NCI-H187 treated with DMSO at 0.1 percent for 48 hours (cell line): ENCODE measurements around the gene MUCL3.
A peak's percentile ranks its signal among the peaks of the same experiment; 100 is the strongest.
"Not testable (repeated sequence)": the region's sequence is repeated elsewhere in the genome, so short reads cannot be mapped to it uniquely, and the experiment has no call there.

Experiments
- DNase-seq: peaks from one replicate; lab custom pipeline; 2025; lab: John Stamatoyannopoulos, UW

MUCL3 gene, protein sequence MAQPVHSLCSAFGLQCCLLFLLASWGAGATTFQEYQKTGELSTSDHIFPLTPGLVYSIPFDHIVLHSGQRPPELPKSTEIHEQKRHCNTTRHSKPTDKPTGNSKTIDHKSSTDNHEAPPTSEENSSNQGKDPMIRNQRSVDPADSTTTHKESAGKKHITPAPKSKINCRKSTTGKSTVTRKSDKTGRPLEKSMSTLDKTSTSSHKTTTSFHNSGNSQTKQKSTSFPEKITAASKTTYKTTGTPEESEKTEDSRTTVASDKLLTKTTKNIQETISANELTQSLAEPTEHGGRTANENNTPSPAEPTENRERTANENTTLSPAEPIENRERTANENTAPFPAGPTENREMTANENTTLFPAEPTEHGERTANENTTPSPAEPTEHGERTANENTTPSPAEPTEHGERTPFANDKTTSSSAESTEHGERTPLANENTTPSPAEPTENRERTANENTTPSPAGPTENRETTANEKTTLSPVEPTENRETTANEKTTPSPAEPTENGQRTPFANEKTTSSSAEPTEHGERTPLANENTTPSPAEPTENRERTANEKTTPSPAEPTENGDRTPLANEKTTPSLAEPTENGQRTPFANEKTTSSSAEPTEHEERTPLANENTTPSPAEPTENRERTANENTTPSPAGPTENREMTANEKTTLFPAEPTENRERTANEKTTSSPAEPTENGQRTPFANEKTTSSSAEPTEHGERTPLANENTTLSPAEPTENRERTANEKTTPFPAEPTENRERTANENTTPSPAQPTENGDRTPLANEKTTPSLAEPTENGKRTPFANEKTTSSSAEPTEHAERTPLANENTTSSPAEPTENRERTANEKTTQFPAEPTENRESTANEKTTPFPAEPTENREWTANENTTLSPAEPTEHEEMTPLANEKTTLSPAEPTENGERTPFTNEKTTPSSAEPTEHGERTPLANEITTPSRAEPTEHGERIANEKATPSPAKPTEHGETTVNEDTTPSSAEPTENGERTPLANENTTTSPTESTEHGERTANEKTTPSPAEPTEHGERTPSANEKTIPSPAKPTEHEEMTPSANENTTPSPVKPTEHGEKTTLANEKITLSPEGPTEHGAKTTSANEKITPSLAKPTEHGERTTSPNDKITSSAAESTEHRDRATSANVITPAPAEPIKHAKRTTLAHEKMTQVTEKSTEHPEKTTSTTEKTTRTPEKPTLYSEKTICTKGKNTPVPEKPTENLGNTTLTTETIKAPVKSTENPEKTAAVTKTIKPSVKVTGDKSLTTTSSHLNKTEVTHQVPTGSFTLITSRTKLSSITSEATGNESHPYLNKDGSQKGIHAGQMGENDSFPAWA (N-terminal part only)

DNA sequence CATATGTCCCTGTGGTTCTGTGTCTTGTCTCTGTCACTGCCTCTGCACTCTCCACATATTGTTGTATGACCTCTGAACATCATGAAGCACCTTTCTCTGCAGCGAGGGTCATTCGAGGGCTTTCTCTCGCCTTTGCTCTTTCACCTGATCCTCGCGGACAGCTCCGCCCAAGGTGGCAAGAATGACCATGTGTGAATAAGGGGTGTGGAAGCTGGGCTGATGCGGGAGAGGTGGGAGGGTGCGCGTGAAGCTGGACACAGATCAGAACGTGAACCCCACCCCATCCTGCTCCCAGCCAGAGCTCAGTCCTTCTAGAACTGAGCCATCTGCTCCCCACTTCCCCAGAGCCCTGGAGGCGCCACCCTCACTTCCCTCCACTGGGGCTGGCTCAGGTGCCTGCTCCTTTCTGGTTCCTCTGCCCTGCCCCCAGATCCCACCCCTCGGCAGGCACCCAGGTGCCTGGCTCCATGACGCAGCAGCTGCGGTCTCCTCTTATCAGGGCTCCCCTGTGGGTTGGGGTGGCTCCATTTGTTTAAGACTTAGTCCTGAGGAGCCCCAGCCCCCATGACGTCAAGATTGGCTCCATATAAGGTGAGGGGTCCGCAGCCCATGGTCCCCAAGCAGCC, at the start of gene MUCL3:
TSS of gene MUCL3 (plus strand) at position 613 of the 626 bp plus-strand sequence. CDS start 27 bp downstream, outside the sequence.
- DNase-seq, result no peak

DNA sequence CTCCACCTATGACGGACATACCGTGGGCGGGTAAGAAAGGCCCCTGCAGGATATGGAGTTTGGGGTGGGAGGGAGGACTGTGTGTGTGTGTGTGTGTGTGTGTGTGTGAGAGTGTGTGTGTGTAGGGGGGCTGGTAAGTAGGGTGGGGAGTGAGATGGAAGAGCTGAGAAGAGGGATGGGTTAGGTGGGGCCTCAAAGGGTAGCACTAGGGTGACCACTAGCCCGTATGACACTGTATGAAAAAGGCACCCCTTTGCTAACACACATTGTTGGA, 49.4 kb upstream of the MUCL3 start:
- no peak for DNase-seq

DNA sequence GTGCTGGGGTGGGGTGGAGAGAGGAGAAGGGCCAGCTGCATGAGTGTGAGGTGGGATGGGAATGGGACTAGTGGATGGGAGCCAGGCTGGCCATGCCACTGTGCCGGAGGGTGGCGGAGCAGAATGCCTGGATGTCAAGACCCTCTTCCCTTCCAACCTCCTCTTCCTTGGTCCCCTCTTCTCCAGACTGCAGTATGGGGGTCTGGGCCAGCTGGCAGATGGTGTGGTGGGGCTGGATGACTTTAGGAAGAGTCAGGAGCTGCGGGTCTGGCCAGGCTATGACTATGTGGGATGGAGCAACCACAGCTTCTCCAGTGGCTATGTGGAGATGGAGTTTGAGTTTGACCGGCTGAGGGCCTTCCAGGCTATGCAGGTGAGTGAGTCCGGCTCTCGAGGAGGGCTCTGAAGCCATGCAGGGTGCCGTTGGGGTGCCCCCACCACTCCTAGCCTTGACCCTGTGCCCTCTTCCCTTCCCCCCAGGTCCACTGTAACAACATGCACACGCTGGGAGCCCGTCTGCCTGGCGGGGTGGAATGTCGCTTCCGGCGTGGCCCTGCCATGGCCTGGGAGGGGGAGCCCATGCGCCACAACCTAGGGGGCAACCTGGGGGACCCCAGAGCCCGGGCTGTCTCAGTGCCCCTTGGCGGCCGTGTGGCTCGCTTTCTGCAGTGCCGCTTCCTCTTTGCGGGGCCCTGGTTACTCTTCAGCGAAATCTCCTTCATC, 48.8 kb upstream of the MUCL3 start:
- DNase-seq, result no peak

DNA sequence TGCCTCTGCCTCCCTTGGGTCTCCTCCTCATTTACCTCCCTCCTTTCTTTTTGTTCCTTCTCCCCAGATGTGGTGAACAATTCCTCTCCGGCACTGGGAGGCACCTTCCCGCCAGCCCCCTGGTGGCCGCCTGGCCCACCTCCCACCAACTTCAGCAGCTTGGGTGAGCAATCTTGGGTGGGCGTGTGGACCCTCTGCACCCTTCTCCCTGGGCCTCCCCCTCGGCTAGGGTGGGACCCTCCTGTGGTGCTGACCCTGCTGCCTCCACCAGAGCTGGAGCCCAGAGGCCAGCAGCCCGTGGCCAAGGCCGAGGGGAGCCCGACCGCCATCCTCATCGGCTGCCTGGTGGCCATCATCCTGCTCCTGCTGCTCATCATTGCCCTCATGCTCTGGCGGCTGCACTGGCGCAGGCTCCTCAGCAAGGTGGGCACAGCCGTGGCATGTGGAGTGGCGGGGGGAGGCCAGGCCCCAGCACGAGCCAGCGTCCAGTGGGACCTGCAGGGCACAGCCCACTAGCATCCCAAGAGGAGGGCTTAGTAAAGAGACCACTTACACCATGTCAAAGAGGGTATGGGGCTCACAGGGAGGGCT, 47.7 kb upstream of the MUCL3 start:
- DNase-seq, result no peak

DNA sequence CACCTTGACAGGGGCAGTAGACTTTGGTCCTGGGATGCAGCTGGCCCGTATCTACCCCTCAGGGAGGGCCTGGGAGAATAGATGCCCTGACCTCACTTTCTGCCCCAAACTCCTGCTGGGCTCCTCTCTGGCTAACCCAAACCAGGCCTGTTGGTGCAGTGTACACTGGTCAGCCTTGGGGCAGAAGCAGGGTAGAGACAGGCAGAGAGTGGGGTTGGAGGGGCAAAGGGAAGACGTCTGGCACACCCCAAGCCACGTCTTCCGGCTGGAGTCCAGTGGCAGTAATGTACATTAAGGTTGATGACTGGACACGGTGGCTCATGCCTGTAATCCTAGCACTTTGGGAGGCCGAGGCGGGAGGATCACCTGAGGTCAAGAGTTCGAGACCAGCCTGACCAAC, 47.1 kb upstream of the MUCL3 start:
- DNase-seq, result no peak

DNA sequence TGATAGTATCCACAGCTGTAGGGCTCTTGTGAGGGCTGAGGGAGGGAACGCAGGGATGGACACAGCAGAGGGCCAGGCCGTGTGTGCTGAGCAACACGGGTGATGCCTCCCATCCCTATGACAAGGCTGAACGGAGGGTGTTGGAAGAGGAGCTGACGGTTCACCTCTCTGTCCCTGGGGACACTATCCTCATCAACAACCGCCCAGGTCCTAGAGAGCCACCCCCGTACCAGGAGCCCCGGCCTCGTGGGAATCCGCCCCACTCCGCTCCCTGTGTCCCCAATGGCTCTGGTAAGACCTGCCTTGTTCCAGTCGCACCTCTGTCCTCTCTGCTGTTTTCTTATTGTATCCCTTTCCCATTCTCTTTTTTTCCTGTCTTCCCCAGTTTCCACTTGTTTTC, 46.4 kb upstream of the MUCL3 start:
- DNase-seq, result no peak

DNA sequence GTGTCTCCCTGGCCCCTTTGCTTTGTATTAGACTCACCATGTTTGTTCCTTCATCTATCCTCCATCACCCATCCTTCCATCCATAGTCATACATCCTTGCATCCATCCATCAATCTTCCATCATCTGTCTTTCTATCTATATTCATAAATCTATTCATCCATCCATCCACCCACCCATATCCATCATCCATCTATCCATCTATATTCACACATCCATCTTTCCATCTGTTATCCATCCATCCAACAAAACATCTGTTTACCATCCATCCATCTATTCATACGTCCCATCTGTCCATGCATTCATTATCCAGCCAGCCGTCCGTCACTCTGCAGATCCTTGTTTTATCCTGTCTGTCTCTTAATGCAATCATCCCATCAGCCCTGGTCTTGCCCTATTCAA, 45.8 kb upstream of the MUCL3 start:
- DNase-seq, result no peak

DNA sequence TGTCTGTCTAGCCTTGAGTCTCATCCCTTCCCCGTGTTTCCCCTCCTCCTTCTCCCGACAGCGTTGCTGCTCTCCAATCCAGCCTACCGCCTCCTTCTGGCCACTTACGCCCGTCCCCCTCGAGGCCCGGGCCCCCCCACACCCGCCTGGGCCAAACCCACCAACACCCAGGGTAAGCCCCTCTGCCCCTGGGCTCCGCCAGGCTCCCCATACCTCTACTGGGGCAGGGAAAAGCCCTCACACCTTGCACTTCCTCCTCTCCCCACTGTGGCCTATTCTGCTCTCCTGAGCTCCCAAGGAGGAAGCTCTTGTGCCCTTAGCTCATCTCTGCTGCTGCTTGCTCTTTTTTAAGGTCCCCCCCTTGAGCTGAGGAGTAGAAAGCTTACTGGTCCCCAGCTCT, 45.4 kb upstream of the MUCL3 start:
- no peak for DNase-seq

DNA sequence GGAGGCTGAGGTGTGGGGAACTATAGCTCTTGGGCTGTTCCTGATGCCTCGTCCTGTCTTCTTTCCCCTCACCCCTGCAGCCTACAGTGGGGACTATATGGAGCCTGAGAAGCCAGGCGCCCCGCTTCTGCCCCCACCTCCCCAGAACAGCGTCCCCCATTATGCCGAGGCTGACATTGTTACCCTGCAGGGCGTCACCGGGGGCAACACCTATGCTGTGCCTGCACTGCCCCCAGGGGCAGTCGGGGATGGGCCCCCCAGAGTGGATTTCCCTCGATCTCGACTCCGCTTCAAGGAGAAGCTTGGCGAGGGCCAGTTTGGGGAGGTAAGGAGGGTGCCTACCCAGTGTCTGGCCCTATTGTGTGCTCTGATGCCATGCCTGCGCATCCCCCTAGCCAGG, 44.2 kb upstream of the MUCL3 start:
- no peak for DNase-seq

DNA sequence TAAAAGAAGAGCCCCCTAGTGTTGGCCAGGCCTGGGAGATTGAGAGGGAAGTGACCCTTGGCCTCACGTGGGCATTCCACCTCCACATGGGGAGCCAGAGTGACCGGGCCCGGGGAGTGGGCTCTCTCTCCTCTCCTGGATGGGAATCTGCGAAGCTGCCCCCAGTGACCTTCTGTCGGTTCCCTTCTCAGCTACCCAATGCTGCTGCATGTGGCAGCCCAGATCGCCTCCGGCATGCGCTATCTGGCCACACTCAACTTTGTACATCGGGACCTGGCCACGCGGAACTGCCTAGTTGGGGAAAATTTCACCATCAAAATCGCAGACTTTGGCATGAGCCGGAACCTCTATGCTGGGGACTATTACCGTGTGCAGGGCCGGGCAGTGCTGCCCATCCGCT, 42.9 kb upstream of the MUCL3 start:
- no peak for DNase-seq

DNA sequence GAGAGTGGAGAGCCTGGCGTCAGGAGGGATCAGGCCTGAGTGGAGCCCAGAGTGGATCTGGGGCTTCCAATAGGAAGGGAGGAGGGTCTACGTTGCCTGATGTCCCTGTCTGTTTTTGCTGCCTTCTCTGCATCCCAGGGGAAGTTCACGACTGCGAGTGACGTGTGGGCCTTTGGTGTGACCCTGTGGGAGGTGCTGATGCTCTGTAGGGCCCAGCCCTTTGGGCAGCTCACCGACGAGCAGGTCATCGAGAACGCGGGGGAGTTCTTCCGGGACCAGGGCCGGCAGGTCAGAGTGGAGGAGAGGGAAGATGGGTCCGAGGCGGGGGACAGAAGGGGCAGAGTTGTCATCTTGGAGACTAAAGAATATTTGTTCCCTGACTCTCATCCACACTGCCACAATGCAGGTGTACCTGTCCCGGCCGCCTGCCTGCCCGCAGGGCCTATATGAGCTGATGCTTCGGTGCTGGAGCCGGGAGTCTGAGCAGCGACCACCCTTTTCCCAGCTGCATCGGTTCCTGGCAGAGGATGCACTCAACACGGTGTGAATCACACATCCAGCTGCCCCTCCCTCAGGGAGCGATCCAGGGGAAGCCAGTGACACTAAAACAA, 41.9 kb upstream of the MUCL3 start:
- DNase-seq, result no peak

DNA sequence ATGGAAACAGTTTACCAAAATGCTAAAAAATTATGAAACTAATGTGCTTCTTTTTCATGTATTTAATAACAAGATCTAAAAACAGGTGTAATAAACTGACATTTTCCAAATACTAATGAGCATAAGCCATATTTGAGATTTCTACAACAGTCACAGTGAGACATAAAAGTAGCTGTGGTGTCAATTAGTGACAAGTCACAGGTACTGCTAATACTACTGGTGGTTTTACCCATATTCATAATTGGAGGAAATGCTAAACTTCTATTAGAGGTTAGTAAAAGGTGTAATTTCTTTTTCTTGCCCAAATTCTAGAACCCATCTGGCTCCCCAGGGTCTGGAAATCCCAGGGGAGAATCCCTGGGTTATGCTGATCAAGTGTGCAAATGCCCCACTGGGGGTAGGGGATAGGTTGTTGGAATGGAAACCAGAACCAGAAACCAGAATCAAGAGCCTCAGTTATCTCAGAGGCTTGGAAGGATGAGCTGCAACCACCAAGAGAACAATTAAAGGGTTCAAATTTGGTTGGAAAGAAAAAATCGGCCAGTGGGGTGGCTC, 39.8 kb upstream of the MUCL3 start:
- DNase-seq, result no peak

DNA sequence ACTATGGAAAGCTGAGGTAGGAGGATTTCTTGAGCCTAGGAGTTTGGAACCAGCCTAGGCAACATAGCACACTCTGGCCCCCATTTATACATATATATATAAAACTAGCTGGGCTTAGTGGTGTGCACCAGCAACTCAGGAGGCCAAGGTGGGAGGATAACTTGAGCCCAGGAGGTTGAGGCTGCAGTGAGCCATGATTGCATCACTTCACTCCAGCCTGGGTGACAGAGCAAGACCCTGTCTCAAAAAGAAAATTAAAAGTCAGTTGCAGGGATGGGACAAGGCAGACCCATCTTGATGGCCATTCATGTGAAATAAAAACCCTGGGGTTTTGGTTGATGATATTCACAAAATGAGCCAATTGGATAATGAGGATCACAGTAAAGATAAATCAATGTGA, 39.3 kb upstream of the MUCL3 start:
- DNase-seq, result no peak

DNA sequence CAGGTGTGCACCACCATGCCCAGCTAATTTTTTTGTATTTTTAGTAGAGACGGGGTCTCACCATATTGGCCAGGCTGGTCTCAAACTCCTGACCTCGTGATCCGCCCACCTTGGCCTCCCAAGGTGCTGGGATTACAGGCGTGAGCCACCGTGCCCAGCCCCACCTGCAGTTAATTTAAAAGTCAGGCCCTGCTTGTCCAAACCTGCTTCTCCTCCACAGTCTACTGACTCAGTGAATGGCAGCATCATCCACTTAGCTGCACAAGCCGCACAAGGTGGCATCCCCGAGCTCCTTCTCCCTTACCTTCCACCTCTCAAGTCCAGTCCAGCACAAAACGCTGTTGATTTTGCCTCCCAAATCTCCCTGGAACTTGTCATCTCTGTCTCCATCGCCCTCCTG, 38.6 kb upstream of the MUCL3 start:
- DNase-seq, result not testable (repeated sequence)

DNA sequence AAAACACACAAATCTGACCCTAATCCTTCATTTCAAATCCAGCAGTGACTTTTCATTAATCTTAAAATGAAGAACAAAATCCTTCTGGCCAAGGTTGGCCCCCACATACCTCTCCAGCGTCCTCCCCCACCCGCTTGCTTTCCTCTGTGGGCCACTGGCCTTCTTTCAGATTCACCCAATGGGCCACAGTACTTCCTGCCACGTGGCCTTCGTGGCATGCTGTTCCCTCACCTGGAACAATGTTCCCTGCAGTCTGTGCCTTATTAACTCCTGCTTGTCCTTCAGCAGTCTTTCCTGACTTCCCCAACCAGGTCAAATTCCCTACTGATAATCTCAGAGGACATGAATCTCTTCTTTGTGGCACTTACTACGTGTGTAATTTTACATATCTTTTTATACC, 38.1 kb upstream of the MUCL3 start:
- DNase-seq, result no peak

DNA sequence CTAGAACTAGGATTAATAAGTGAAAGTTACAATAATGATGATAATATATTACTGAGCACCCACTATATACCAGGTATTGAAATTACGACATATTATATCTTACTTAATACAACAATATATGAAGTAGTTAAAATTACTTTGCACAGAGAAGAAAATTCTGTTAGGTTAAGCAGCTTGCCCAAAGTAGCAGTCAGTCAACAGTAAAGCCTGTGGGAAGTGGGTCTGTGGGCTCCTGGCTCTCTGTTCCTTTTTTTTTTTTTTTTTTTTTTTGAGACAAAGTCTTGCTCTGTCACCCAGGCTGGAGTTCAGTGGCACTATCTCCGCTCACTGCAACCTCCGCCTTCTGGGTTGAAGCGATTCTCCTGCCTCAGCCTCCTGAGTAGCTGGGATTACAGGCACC, 37.5 kb upstream of the MUCL3 start:
- no peak for DNase-seq

DNA sequence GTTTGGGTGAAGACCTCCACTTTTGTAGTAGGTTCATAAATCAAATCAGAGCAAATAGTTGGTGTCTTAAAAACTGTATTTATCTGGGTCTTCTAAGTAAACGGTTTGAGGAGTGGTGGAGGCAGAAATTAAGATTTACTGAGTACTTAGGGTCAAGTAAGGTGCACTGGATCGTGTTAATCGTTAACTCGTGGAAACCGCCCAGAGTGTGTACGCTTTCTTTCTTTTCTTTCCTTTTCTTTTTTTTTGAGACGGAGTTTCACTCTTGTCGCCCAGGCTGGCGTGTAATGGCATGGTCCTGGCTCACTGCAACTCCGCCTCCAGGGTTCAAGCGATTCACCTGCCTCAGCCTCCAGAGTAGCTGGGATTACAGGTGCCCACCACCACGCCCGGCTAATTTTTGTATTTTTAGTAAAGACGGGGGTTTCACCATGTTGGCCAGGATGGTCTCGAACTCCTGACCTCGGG, 33.4 kb upstream of the MUCL3 start:
- not testable (repeated sequence) for DNase-seq

DNA sequence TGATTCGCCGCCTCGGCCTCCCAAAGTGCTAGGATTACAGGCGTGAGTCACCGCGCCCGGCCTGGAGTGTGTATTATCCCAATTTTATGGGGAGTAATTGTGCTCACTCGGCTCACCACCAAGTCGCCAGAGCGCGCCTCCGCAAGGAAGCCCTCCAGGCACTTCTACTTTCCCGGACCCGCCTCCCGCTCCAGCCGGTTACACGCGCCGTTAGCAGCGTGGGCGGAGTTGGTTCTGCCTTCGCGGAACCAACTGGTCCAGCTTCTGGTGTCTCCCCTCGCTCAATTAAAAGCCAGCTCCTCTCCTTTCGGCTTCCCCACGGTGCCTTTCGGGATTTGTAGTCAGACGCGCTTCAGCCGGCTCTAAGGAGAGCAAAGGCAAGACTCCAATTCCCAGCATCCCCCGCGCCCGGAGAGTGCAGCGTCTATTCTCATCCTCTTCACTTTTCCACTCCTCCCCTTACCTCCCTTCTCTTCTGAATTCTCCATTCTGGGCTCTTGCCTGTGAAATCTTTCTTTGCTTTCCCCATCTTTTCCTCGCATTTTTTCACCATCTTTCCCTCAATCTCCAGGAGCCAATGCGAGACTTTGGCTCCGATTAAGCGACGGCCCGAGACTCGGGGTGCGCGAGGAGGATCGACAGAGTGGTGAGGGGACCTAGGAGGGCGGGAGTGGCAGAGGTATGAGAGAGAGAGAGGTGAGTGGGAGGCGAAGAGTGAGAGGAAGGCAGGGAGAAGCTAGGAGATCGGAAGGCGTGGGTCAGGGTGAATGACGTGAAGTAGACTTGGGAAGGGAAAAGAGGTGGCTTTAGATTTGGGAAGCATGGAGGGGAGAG, 32.8 kb upstream of the MUCL3 start, which contains the start of gene GTF2H4:
TSS of gene GTF2H4 (plus strand) at position 450 of the 834 bp plus-strand sequence.
- DNase-seq, result peak; percentile 94

DNA sequence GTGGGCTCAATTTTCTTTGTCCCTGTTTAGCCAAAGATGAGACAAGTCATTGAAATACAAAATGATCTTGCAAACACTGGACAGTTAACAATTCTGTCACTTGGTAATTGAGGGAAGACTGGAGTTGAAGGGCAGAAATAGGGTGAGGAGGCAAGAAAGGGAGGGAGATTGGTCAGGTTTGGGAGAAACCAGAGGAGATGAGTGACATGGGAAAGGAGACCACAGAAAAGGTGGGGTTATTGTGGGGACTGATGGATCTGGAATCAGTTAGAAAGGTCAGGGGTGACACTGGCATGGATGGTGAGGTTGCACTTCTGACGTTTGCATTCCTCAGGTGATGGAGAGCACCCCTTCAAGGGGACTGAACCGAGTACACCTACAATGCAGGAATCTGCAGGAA, 32.1 kb upstream of the MUCL3 start:
- no peak for DNase-seq
